ENCODE data around the gene RASGEF1C.

Gene RASGEF1C

GRCh38 chr5:180179442-180180420 lies 29.3 kb downstream of the RASGEF1C start:
- ChIA-PET CTCF (interaction anchor here (0.6 kb wide), 3 partner anchors 83 to 1036 kb away, joined by 3 to 7 read pairs (median 7); no protein-coding TSS in a partner anchor), POLR2A (ENCODE audit: low non-redundant PET) (no interaction called here)
- no peak for TF ChIP-seq CTCF (conservative IDR thresholded peaks at IDR 0.05; ENCODE audit: low read depth)
- no peak overlapping the region for H3K27ac ChIP-seq
- DNase-seq (ENCODE audit: low spot score) = no peak

- CTCF ChIA-PET = no interaction called here
- POLR2A ChIA-PET (ENCODE audit: low non-redundant PET) = interaction anchor here (0.5 kb wide), 1 partner anchor 235 kb away, joined by 3 read pairs; no protein-coding TSS in a partner anchor
- DNase-seq (ENCODE audit: low spot score) = no peak
- TF ChIP-seq CTCF (conservative IDR thresholded peaks at IDR 0.05; ENCODE audit: low read depth) = no peak
- no peak overlapping the region for H3K27ac ChIP-seq
Measured at GRCh38 chr5:180178531-180179441, 30.2 kb downstream of the RASGEF1C start.

- H3K27ac ChIP-seq = no peak overlapping the region
- TF ChIP-seq CTCF (conservative IDR thresholded peaks at IDR 0.05; ENCODE audit: low read depth) = no peak
- no peak for DNase-seq (ENCODE audit: low spot score)
- CTCF ChIA-PET = no interaction called here
- POLR2A ChIA-PET (ENCODE audit: low non-redundant PET) = no interaction called here
Measured at GRCh38 chr5:180176191-180176590, 32.8 kb downstream of the RASGEF1C start.

- ChIA-PET POLR2A (ENCODE audit: low non-redundant PET) (no interaction called here), CTCF (no interaction called here)
- TF ChIP-seq CTCF (conservative IDR thresholded peaks at IDR 0.05; ENCODE audit: low read depth) = no peak
- no peak for DNase-seq (ENCODE audit: low spot score)
- no peak overlapping the region for H3K27ac ChIP-seq
Measured at GRCh38 chr5:180175015-180175431, 34.0 kb downstream of the RASGEF1C start.

- no peak for DNase-seq (ENCODE audit: low spot score)
Measured at GRCh38 chr5:180174587-180174972, 34.4 kb downstream of the RASGEF1C start.

More at GRCh38 chr5:180174587-180174972, 34.4 kb downstream of the RASGEF1C start:
- TF ChIP-seq CTCF (conservative IDR thresholded peaks at IDR 0.05; ENCODE audit: low read depth) = no peak
- ChIA-PET POLR2A (ENCODE audit: low non-redundant PET) (no interaction called here), CTCF (no interaction called here)
- H3K27ac ChIP-seq = no peak overlapping the region
